Nephron progenitor cell (in vitro differentiated cells): ENCODE data around the gene ARHGAP31.
A peak's percentile ranks its signal among the peaks of the same experiment; 100 is the strongest.

ENCODE experiments used
- DNase-seq: peaks from one replicate; pipeline ENCODE4 v3.0.0; 2021
- H3K27ac Mint-ChIP-seq: 2 replicates; pipeline ENCODE4 v1.8.0; 2021; ENCODE audit warnings: mild to moderate bottlenecking, moderate library complexity, mixed read lengths
- H3K27me3 Mint-ChIP-seq: 2 replicates; pipeline ENCODE4 v1.8.0; 2021; ENCODE audit warnings: mild to moderate bottlenecking, low read depth, mixed read lengths; ENCODE audit not compliant: poor library complexity
- H3K36me3 Mint-ChIP-seq: 2 replicates; pipeline ENCODE4 v1.8.0; 2021; ENCODE audit warnings: low read depth, mixed read lengths
- H3K4me1 Mint-ChIP-seq: 2 replicates; pipeline ENCODE4 v1.8.0; 2021; ENCODE audit warnings: mixed read lengths
- H3K4me3 Mint-ChIP-seq: 2 replicates; pipeline ENCODE4 v1.8.0; 2021; ENCODE audit warnings: mild to moderate bottlenecking, moderate library complexity, mixed read lengths
- H3K9me3 Mint-ChIP-seq: 2 replicates; pipeline ENCODE4 v1.8.0; 2021; ENCODE audit warnings: mild to moderate bottlenecking, moderate library complexity, mixed read lengths
- TF ChIP-seq, protein P1 (sequence below): fragments of 200-600 bp; sonication (generic); IDR thresholded peaks from 2 replicates; pipeline ENCODE4 v1.5.0; 2021; ENCODE audit warnings: antibody characterized with exemption

Gene ARHGAP31

GRCh38 chr3:119359476-119360326 is 65.5 kb downstream of the ARHGAP31 start:
- Mint-ChIP-seq H3K4me1 (peaks cover 17% of the 10 kb centered on the region), H3K4me3 (no peak overlapping the region), H3K36me3 (no peaks in the 10 kb centered on the region), H3K27ac (peak overlapping the region; percentile 1), H3K27me3 (no peaks in the 10 kb centered on the region), H3K9me3 (no peaks in the 10 kb centered on the region)
- DNase-seq = no peak
- TF ChIP-seq, protein P1, sequence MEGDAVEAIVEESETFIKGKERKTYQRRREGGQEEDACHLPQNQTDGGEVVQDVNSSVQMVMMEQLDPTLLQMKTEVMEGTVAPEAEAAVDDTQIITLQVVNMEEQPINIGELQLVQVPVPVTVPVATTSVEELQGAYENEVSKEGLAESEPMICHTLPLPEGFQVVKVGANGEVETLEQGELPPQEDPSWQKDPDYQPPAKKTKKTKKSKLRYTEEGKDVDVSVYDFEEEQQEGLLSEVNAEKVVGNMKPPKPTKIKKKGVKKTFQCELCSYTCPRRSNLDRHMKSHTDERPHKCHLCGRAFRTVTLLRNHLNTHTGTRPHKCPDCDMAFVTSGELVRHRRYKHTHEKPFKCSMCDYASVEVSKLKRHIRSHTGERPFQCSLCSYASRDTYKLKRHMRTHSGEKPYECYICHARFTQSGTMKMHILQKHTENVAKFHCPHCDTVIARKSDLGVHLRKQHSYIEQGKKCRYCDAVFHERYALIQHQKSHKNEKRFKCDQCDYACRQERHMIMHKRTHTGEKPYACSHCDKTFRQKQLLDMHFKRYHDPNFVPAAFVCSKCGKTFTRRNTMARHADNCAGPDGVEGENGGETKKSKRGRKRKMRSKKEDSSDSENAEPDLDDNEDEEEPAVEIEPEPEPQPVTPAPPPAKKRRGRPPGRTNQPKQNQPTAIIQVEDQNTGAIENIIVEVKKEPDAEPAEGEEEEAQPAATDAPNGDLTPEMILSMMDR = no peak

GRCh38 chr3:119360736-119361462 is 66.7 kb downstream of the ARHGAP31 start:
- H3K4me3 Mint-ChIP-seq = no peak overlapping the region
- DNase-seq = no peak
- TF ChIP-seq, protein P1 = no peak
- H3K4me1 Mint-ChIP-seq = peaks cover 17% of the 10 kb centered on the region
- H3K9me3 Mint-ChIP-seq = no peaks in the 10 kb centered on the region
- no peaks in the 10 kb centered on the region for H3K27me3 Mint-ChIP-seq
- no peaks in the 10 kb centered on the region for H3K36me3 Mint-ChIP-seq
- no peak overlapping the region for H3K27ac Mint-ChIP-seq

DNA sequence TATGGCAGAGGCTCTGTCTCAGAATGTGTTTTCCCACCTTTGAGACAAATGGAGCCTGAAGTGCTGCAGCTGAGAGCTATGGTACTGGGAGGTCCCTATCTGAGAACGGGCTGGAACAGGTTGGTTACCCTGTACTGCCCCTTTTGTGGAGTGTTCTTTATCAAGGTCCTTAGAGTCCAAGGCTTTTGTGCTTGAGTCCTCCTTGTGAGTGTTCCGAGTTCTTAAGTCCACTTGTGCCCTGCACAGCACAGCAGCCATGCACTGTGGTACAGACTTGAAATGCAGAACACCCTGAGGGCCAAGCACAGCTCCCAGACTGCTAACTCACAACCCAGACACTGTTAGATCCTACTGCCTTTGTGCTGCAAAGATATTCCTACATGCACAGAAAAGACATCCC is 67.8 kb downstream of the ARHGAP31 start:
- no peak for DNase-seq
- peaks cover 15% of the 10 kb centered on the region for H3K4me1 Mint-ChIP-seq
- H3K9me3 Mint-ChIP-seq = no peaks in the 10 kb centered on the region
- TF ChIP-seq, protein P1 = no peak
- no peaks in the 10 kb centered on the region for H3K36me3 Mint-ChIP-seq
- H3K27ac Mint-ChIP-seq = no peak overlapping the region
- no peak overlapping the region for H3K4me3 Mint-ChIP-seq
- H3K27me3 Mint-ChIP-seq = no peaks in the 10 kb centered on the region

DNA sequence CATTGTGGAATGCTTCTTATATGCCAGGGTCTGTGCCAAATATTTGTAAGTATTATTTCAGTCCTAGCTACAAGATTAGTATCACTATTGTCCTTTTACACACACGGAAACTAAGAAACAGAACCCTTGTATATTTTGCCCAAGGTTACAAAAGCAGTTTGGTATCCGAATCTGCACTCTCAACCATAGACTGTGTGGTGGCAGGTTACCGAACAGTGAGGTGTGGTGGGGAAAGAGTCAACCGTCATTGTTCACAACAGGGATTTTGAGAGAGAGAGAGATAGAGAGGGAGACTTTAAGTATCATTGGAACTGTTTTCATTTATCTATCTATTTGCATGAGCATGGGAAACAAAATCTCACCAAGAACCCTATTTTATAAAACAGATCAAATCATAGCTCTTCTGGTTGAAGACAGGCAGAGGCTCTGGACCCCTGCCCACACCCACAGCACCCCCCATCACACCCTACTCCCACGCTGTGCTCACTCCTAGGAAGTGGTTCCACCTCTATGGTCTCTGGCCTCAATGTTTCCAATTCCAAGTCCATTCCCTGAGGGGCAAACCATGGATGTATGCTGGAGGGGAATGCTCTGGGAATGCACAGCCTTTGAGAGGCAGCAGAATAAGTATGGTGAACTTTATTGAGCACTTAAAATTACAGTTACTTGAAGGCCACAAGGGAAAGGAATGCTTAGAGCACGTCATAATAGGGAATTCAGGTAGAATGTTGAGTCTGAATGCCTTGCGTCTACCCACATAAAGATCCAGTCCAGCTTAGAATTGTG is 69.0 kb downstream of the ARHGAP31 start:
- no peak overlapping the region for H3K27ac Mint-ChIP-seq
- H3K4me3 Mint-ChIP-seq = no peak overlapping the region
- peaks cover 4% of the 10 kb centered on the region for H3K36me3 Mint-ChIP-seq
- H3K9me3 Mint-ChIP-seq = no peaks in the 10 kb centered on the region
- TF ChIP-seq, protein P1 = no peak
- H3K4me1 Mint-ChIP-seq = peaks cover 13% of the 10 kb centered on the region
- peaks cover under 1% of the 10 kb centered on the region for H3K27me3 Mint-ChIP-seq
- no peak for DNase-seq

GRCh38 chr3:119364401-119364800 is 70.2 kb downstream of the ARHGAP31 start:
- Mint-ChIP-seq H3K4me3 (no peak overlapping the region), H3K27ac (no peak overlapping the region), H3K36me3 (peaks cover 7% of the 10 kb centered on the region), H3K9me3 (no peaks in the 10 kb centered on the region), H3K27me3 (peaks cover 4% of the 10 kb centered on the region), H3K4me1 (peaks cover 14% of the 10 kb centered on the region)
- TF ChIP-seq, protein P1 = no peak
- DNase-seq = no peak
